SU-DHL-6 (cell line): ENCODE data around the gene MX2.

Source experiments
- H2AFZ ChIP-seq: fragments of 200-600 bp; sonication (generic); 2 replicates; pipeline ENCODE4 v1.6.1; 2014; ENCODE audit warnings: low read depth, mild to moderate bottlenecking, moderate library complexity, mixed read lengths, antibody characterized with exemption, low read length; ENCODE audit not compliant: severe bottlenecking
- H3F3A ChIP-seq: fragments of 200-600 bp; shearing (Covaris generic); 2 replicates; pipeline ENCODE4 v1.6.0; 2016; ENCODE audit warnings: antibody characterized with exemption, mild to moderate bottlenecking; ENCODE audit not compliant: insufficient read depth
- H3K27ac ChIP-seq: fragments of 200-600 bp; sonication (generic); 2 replicates; pipeline ENCODE4 v1.5.1; 2016; ENCODE audit warnings: low read depth, mild to moderate bottlenecking, low read length, moderate library complexity, mixed read lengths
- H3K27me3 ChIP-seq: fragments of 200-600 bp; sonication (generic), shearing (Covaris generic); 2 replicates; pipeline ENCODE4 v1.6.0; 2014; ENCODE audit warnings: mild to moderate bottlenecking, low read length
- H3K36me3 ChIP-seq: fragments of 200-600 bp; sonication (generic); 2 replicates; pipeline ENCODE4 v1.6.1; 2014; ENCODE audit warnings: mild to moderate bottlenecking, low read length, mixed read lengths
- H3K4me2 ChIP-seq: fragments of 300-600, 200-600 bp; shearing (Covaris generic), sonication (generic); 2 replicates; pipeline ENCODE4 v1.6.0; 2014; ENCODE audit warnings: low read length, low read depth, mild to moderate bottlenecking; ENCODE audit not compliant: poor library complexity, severe bottlenecking
- H3K4me3 ChIP-seq: fragments of 200-600 bp; sonication (generic); 2 replicates; pipeline ENCODE4 v1.5.1; 2014; ENCODE audit warnings: antibody characterized with exemption, low read length, mild to moderate bottlenecking, mixed read lengths; ENCODE audit not compliant: insufficient read depth, poor library complexity, severe bottlenecking
- H3K79me2 ChIP-seq: fragments of 200-600 bp; sonication (generic); 2 replicates; pipeline ENCODE4 v1.6.1; 2014; ENCODE audit warnings: mild to moderate bottlenecking, low read length, moderate library complexity; ENCODE audit not compliant: insufficient read depth
- H3K9ac ChIP-seq: fragments of 200-600 bp; sonication (generic); 2 replicates; pipeline ENCODE4 v1.7.0; 2014; ENCODE audit warnings: mild to moderate bottlenecking, low read length
- H3K9me2 ChIP-seq: fragments of 200-600 bp; sonication (generic); replicated peaks from 2 replicates; pipeline ENCODE4 v1.6.1; 2014; ENCODE audit warnings: low read length; ENCODE audit not compliant: insufficient read depth
- H3K9me3 ChIP-seq: fragments of 200-600 bp; sonication (generic); 2 replicates; pipeline ENCODE4 v1.6.1; 2014; ENCODE audit warnings: low read length, mixed read lengths; ENCODE audit not compliant: insufficient read depth
- H4K20me1 ChIP-seq: fragments of 200-600 bp; sonication (generic); 2 replicates; pipeline ENCODE4 v1.6.1; 2014; ENCODE audit warnings: low read depth, mild to moderate bottlenecking, antibody characterized with exemption, low read length, moderate library complexity, mixed read lengths
- EZH2phosphoT487 ChIP-seq: fragments of 200-600 bp; sonication (generic), shearing (Covaris generic); conservative IDR thresholded peaks from 2 replicates; pipeline ENCODE4 v1.6.1; 2018; ENCODE audit warnings: mild to moderate bottlenecking, antibody characterized with exemption, low read length, moderate library complexity, mixed read lengths
- TF ChIP-seq, protein P1 (sequence below): fragments of 200-600 bp; sonication (generic); IDR thresholded peaks from one replicate; pipeline ENCODE4 v1.5.1; 2017; ENCODE audit warnings: antibody characterized with exemption, mild to moderate bottlenecking, low read length, moderate library complexity; ENCODE audit not compliant: insufficient read depth, poor library complexity, severe bottlenecking

MX2 gene

GRCh38 chr21:41433566-41433965 lies 71.7 kb downstream of the MX2 start:
- H2AFZ ChIP-seq = no peak overlapping the region

DNA sequence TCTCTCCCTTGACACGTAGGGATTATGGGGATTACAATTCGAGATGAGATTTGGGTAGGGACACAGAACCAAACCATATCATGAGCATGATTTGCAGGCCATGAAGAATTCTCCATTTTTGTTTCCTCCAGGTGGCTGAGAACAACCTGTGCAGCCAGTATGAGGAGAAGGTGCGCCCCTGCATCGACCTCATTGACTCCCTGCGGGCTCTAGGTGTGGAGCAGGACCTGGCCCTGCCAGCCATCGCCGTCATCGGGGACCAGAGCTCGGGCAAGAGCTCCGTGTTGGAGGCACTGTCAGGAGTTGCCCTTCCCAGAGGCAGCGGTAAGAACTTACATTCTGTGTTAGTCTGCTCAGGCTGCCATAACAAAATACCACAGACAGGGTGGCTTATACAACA lies 73.9 kb downstream of the MX2 start:
- TF ChIP-seq EZH2phosphoT487 = no peak
- TF ChIP-seq, protein P1, sequence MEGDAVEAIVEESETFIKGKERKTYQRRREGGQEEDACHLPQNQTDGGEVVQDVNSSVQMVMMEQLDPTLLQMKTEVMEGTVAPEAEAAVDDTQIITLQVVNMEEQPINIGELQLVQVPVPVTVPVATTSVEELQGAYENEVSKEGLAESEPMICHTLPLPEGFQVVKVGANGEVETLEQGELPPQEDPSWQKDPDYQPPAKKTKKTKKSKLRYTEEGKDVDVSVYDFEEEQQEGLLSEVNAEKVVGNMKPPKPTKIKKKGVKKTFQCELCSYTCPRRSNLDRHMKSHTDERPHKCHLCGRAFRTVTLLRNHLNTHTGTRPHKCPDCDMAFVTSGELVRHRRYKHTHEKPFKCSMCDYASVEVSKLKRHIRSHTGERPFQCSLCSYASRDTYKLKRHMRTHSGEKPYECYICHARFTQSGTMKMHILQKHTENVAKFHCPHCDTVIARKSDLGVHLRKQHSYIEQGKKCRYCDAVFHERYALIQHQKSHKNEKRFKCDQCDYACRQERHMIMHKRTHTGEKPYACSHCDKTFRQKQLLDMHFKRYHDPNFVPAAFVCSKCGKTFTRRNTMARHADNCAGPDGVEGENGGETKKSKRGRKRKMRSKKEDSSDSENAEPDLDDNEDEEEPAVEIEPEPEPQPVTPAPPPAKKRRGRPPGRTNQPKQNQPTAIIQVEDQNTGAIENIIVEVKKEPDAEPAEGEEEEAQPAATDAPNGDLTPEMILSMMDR = no peak
- H3K4me2 ChIP-seq = no peak overlapping the region

More at GRCh38 chr21:41433566-41433965, 71.7 kb downstream of the MX2 start:
- Histone ChIP-seq H3K4me3 (no peak overlapping the region), H4K20me1 (no peaks in the 10 kb centered on the region), H3K36me3 (no peaks in the 10 kb centered on the region), H3K27me3 (0 out of 2 replicates have a peak, but pooled peaks cover 3% of the 10 kb centered on the region), H3F3A (no peaks in the 10 kb centered on the region), H3K9me3 (peaks cover 13% of the 10 kb centered on the region; the same call in 1 of the 2 replicates), H3K27ac (no peak overlapping the region), H3K79me2 (no peaks in the 10 kb centered on the region), H3K9me2 (no peaks in the 10 kb centered on the region), H3K4me2 (no peak overlapping the region), H3K9ac (no peak overlapping the region)
- TF ChIP-seq, protein P1 = no peak
- no peak for TF ChIP-seq EZH2phosphoT487

GRCh38 chr21:41437729-41438128 lies 75.9 kb downstream of the MX2 start:
- peaks cover 13% of the 10 kb centered on the region; the same call in 1 of the 2 replicates for H3K9me3 ChIP-seq
- H3F3A ChIP-seq = no peaks in the 10 kb centered on the region
- 0 out of 2 replicates have a peak, but pooled peaks cover 3% of the 10 kb centered on the region for H3K27me3 ChIP-seq
- H3K9me2 ChIP-seq = no peaks in the 10 kb centered on the region
- H4K20me1 ChIP-seq = no peaks in the 10 kb centered on the region
- H3K27ac ChIP-seq = no peak overlapping the region
- no peak overlapping the region for H3K9ac ChIP-seq
- TF ChIP-seq, protein P1 = no peak
- no peak for TF ChIP-seq EZH2phosphoT487
- H3K79me2 ChIP-seq = no peaks in the 10 kb centered on the region
- no peak overlapping the region for H3K4me3 ChIP-seq
- H2AFZ ChIP-seq = no peak overlapping the region
- H3K4me2 ChIP-seq = no peak overlapping the region
- H3K36me3 ChIP-seq = no peaks in the 10 kb centered on the region

More for the DNA sequence above, 73.9 kb downstream of the MX2 start:
- Histone ChIP-seq H3K9me2 (no peaks in the 10 kb centered on the region), H3K27me3 (0 out of 2 replicates have a peak, but pooled peaks cover 3% of the 10 kb centered on the region), H3K79me2 (no peaks in the 10 kb centered on the region), H3K27ac (no peak overlapping the region), H4K20me1 (no peaks in the 10 kb centered on the region), H2AFZ (no peak overlapping the region), H3K4me3 (no peak overlapping the region), H3K36me3 (no peaks in the 10 kb centered on the region), H3F3A (no peaks in the 10 kb centered on the region), H3K9ac (no peak overlapping the region), H3K9me3 (peaks cover 13% of the 10 kb centered on the region; the same call in 1 of the 2 replicates)
